Stomach smooth muscle (tissue), 2 donors: ENCODE results near the gene PARP6.

Source experiments
- H3K27ac ChIP-seq: one replicate; pipeline ENCODE4 v1.7.0; 2013; ENCODE audit warnings: mild to moderate bottlenecking, low read length, inconsistent platforms
- H3K27me3 ChIP-seq, 2 donors: one replicate each; pipeline ENCODE4 v1.7.0; 2013; ENCODE audit warnings: low read length in 2 of 2; ENCODE audit not compliant: insufficient read depth in 2 of 2, control insufficient read depth in 1 of 2
- H3K36me3 ChIP-seq, 2 donors: one replicate each; pipeline ENCODE4 v1.7.0; 2013; ENCODE audit warnings: low read length in 2 of 2; ENCODE audit not compliant: control insufficient read depth in 2 of 2, insufficient read depth in 2 of 2
- H3K4me1 ChIP-seq: one replicate; pipeline ENCODE4 v1.7.0; 2013; ENCODE audit warnings: low read length; ENCODE audit not compliant: control insufficient read depth, insufficient read depth
- H3K4me3 ChIP-seq, 2 donors: one replicate each; pipeline ENCODE4 v1.7.0; 2013; ENCODE audit warnings: low read length in 2 of 2
- H3K9ac ChIP-seq, 2 donors: one replicate each; pipeline ENCODE4 v1.7.0; 2013; ENCODE audit warnings: low read length in 2 of 2, mild to moderate bottlenecking in 1 of 2
- H3K9me3 ChIP-seq, 2 donors: one replicate each; pipeline ENCODE4 v1.7.0; 2013; ENCODE audit warnings: low read length in 2 of 2; ENCODE audit not compliant: control insufficient read depth in 2 of 2
- donor health status: healthy.
- donor health status: Pancreatic carcinoma.

PARP6 gene

DNA sequence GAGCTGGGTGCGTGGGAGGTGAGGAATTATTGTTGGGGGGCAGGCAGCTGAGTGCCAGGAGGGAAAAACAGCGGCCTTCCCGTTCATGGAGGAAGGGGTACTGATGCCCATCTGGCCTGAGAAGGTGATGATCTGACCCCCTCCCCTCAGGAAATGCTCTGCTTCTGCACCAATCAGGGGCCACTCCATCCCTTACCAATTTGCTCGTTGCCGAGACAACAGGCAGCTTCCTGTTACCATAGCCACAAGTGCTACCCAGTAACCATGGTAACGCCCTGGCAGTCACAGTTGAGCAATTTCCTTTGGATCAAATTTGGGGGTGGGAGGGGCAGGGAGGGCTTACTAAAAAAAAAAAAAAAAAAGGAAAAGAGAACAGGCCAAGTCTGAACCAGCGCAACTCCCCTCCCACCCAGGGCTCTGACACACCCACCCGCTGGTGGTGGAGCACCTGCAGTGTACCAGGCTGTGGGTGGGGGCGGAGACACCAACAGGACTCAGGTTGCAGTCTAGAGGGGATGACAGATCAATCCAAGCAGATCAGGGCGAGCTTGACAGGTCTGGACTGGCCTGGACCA, 33.9 kb upstream of the PARP6 start:
- Histone ChIP-seq H3K27ac (no peak overlapping the region), H3K9ac (no peak overlapping the region), H3K9me3 (no peaks in the 10 kb centered on the region), H3K36me3 (no peaks in the 10 kb centered on the region), H3K4me3 (no peak overlapping the region), H3K4me1 (no peaks in the 10 kb centered on the region), H3K27me3 (no peaks in the 10 kb centered on the region)

DNA sequence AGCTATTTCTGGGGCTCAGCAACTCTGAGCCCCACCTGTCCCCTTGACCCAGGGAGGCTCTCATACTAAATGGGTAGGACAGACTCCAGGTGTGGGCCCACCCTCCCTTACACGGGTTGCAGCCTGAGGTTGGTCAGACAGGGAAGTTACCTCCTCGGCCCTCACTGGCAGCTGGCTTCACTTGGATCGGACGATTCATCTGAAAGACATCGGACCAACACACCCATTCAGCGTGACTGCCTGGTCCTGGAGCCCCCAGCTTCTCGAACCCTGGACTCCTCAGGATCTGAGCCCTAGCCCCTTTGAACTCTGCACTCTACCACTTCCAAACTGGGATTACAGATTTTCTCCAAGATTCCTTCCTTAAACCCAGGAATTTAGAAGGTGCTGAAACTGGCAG, 32.2 kb upstream of the PARP6 start:
- Histone ChIP-seq H3K27me3 (no peaks in the 10 kb centered on the region), H3K4me1 (no peaks in the 10 kb centered on the region), H3K36me3 (no peaks in the 10 kb centered on the region), H3K9me3 (no peaks in the 10 kb centered on the region), H3K4me3 (no peak overlapping the region), H3K9ac (no peak overlapping the region), H3K27ac (no peak overlapping the region)

DNA sequence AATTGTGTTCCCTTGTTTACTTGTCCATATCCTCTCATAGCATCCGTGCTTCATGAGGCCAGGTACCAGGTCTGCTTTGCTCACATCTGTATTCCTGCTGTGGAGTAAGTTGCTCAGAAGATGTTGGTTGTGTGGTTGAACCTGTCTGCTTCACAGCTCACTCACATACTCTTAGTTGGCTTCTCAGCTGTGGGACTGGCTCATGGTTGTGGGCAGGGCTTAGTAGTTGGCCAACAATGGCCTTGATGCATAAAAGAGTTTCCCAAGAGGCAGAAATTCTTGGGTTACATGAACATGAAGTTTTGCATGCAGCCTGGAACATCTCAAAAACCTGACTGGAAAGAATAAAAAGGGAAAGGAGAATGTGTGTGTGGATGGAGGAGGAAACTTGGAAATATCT, 30.6 kb upstream of the PARP6 start:
- H3K9me3 ChIP-seq = no peaks in the 10 kb centered on the region
- no peaks in the 10 kb centered on the region for H3K4me1 ChIP-seq
- H3K36me3 ChIP-seq = no peaks in the 10 kb centered on the region
- no peak overlapping the region for H3K4me3 ChIP-seq
- no peak overlapping the region for H3K9ac ChIP-seq
- no peak overlapping the region for H3K27ac ChIP-seq
- no peaks in the 10 kb centered on the region for H3K27me3 ChIP-seq

DNA sequence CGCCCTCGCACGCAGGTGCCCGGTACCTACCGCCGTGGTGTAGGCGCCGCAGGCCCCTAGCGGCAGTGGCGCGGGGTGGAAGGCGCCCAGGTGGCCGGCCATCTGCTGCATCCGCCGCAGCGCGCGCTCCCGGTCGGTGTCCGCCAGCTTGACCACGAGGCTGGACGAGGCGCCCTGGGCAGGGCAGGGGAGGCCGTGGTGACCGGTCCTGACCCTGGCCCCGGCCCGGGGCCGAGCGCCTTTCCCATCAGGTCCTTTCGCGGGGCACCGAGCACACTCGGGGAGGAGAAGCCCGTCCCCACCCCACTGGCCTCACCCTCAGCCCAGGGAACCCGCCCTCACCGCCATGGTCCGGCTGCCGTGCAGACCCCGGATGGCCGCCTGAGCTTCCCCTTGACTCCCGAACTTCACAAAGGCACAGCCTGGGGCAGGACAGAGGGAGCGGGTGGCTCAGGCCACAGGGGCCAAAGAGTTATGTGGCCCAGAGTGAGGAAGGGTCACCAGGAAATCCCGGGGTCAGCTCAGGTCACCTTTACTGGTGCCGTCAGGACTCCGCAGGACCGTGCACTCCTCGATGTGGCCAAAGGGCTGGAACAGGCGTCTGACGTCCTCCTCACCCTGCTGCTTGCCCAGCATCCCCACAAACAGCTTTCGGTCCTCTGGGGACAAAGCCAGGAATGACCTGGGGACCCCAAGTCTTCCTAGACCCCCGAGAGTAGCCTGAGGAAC, 17.4 kb upstream of the PARP6 start:
- no peak overlapping the region for H3K27ac ChIP-seq

DNA sequence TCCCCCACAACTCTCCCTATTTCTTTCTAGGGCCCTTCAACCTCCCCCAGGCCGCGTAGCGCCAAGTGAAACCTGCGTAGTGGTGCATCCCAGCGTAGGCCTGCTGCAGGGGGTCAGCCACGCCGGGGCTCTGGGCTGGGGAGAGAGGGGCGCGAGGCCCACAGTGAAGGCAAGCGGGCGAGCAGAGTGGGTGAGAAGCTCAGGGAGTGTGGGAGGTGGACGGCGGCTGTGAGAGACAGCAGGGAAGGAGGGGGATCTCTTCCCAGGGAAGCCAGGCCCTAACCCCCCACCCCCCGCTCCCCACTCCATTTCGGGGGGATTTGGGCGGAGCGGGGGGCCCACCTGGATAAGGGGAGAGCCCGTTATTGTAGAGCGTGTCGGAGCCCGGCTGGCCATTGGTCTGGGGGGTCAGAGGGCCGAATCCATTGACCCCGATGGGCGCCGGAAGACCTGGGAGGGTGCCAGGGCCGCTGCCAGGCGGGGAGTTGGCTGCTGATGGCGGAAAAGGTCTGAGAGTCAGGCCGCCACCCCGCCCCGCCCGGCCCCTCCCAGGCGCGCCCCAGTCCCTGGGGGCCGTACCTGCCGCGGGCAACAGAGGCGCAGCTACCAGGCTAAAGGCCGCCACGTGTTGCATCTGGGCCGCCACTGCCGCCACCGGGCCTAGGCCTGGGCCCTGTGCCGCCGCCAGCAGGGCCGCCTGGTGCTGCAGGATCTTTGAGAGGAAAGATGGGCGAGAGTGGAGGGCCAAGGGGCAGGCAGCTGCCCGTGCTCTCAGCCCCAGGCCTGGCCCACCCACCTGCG, 16.6 kb upstream of the PARP6 start:
- Histone ChIP-seq H3K9ac (no peak overlapping the region), H3K4me3 (no peak overlapping the region), H3K9me3 (no peaks in the 10 kb centered on the region), H3K27ac (no peak overlapping the region), H3K4me1 (no peaks in the 10 kb centered on the region), H3K27me3 (no peaks in the 10 kb centered on the region), H3K36me3 (peaks cover 0 to 2% of the 10 kb centered on the region in 2 donors)

More for the DNA sequence above, 17.4 kb upstream of the PARP6 start:
- Histone ChIP-seq H3K9me3 (no peaks in the 10 kb centered on the region), H3K4me1 (no peaks in the 10 kb centered on the region), H3K9ac (no peak overlapping the region), H3K4me3 (no peak overlapping the region), H3K36me3 (peaks cover 0 to 2% of the 10 kb centered on the region in 2 donors), H3K27me3 (no peaks in the 10 kb centered on the region)

DNA sequence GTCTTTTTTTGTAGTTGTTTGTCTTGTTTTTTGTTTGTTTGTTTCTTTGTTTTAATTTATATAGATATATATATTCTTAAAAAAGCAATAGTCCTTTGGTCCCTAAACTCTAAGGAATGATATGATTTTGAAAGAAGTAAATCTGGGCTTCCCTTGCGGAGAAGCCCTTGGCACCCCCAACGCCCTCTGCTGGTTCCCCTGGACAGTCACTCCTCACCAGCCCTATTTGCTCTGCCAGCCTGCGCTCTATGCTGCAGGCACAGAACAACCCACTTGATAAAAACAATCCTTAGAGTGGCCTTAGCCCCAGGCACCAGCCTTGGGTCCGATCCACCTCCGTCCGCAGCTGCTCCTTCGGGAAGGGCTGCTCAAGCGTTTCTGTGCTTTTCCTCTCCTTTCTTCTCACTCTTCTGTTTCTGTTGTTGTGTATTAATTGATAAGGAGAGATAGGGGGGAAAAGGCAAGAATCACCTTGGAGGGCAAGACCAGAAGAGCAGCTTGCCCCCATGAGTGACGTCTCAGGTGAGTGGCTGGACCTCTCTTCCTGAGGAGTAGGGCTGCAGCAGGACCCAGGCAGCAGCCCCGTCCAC, 13.7 kb upstream of the PARP6 start:
- Histone ChIP-seq H3K36me3 (peaks cover 0 to 2% of the 10 kb centered on the region in 2 donors), H3K9ac (no peak overlapping the region), H3K4me1 (no peaks in the 10 kb centered on the region), H3K27ac (no peak overlapping the region), H3K27me3 (no peaks in the 10 kb centered on the region), H3K9me3 (no peaks in the 10 kb centered on the region), H3K4me3 (no peak overlapping the region)

DNA sequence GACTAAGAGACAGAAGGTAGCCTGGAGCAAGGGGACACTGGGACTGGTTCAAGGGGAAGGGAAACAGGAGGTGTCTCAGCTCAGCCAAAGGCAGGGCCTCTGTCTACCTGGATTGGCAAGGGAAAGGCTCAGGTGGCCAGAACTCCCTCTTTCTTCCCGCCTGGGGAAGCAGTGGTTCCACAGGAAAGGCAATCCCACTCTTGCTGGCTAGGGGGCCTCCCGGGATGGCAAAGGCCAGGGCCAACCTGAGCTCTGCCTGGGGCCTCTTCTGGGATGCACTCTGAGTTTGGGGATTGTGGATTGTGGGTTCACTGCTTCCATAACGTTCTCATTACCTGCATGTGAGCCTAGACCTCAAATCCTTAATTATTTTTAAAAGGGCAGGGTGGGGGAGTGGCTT, 13.0 kb upstream of the PARP6 start:
- H3K9me3 ChIP-seq = no peaks in the 10 kb centered on the region
- no peak overlapping the region for H3K27ac ChIP-seq
- peaks cover 0 to 2% of the 10 kb centered on the region in 2 donors for H3K36me3 ChIP-seq
- H3K4me1 ChIP-seq = no peaks in the 10 kb centered on the region
- no peaks in the 10 kb centered on the region for H3K27me3 ChIP-seq
- H3K4me3 ChIP-seq = no peak overlapping the region
- H3K9ac ChIP-seq = no peak overlapping the region

DNA sequence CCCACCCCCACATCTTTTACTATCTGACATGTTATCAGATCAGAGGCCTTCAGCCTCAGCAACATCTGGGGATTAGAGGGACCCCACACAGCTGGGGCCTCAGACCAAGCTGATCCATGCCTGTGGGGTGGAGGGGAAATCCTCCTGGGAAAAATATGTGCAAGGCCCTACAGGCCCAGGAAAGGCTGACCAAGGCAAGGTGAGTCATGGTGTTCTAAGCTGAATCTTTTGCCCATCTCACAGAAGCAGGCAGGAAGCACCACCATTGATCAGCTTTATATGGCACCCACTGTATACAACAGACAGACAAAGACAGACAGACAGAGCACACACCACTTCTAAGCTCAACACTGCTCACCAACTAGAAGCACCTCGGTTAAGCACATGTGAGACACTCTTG, 12.4 kb upstream of the PARP6 start:
- no peak overlapping the region for H3K27ac ChIP-seq
- H3K4me3 ChIP-seq = no peak overlapping the region
- peaks cover 0 to 2% of the 10 kb centered on the region in 2 donors for H3K36me3 ChIP-seq
- no peaks in the 10 kb centered on the region for H3K4me1 ChIP-seq
- H3K9ac ChIP-seq = no peak overlapping the region
- no peaks in the 10 kb centered on the region for H3K9me3 ChIP-seq
- no peaks in the 10 kb centered on the region for H3K27me3 ChIP-seq

DNA sequence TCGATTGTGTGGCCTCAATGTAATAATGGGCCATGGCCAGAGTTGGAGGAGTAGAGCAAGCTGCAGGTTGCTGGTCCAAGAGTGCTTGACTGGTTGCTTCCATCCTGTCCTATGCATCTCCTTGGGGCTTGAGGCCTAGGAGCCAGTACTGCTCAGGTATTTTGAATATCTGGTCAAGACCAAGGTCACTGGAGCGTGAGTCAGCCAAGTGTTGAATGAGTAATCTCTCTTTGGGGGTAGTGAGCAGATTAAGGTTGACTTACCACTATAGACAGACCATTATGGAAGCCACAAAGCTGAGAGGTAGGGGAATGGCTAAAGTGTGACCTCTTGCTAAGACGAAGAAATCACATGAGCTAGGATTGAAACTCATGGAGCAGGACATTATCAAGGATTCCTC, 9.4 kb upstream of the PARP6 start:
- Histone ChIP-seq H3K27me3 (no peaks in the 10 kb centered on the region), H3K4me3 (no peak overlapping the region), H3K36me3 (no peaks in the 10 kb centered on the region), H3K9ac (no peak overlapping the region), H3K4me1 (no peaks in the 10 kb centered on the region), H3K27ac (no peak overlapping the region), H3K9me3 (no peaks in the 10 kb centered on the region)

DNA sequence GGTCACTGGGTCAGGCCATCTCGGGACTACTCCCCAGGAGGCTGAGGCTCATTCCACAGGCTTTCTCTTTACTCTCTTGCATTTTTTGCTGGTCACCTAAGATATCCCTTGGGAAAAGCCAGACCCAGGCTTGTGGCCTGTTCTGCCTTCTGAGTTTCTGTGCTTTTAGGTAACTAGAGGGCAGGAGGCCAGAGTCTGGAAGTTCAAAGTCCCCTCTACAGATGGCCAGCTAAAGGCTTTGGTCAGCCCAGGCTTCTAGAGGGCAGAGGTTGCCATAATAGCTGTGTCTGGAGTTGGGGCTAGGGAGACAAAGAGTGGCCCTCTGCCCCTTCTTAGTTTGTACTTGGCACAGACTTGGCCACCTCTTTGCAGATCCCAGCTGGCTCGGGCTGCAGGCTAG, 8.4 kb upstream of the PARP6 start:
- H3K36me3 ChIP-seq = no peaks in the 10 kb centered on the region
- no peaks in the 10 kb centered on the region for H3K4me1 ChIP-seq
- H3K9ac ChIP-seq = no peak overlapping the region
- no peaks in the 10 kb centered on the region for H3K9me3 ChIP-seq
- H3K4me3 ChIP-seq = no peak overlapping the region
- no peak overlapping the region for H3K27ac ChIP-seq
- H3K27me3 ChIP-seq = no peaks in the 10 kb centered on the region
